NCI-H774 (cell line): ENCODE measurements around the gene FAM169A.
A peak's percentile ranks its signal among the peaks of the same experiment; 100 is the strongest.
"Not testable (repeated sequence)": the region's sequence is repeated elsewhere in the genome, so short reads cannot be mapped to it uniquely, and the experiment has no call there.

Experiments used
- DNase-seq: peaks from one replicate; lab custom pipeline; 2025; lab: John Stamatoyannopoulos, UW

The FAM169A gene

GRCh38 chr5:74801197-74801596 is 65.0 kb downstream of the FAM169A start:
- no peak for DNase-seq

- DNase-seq, result no peak
These were observed 66.9 kb downstream of the FAM169A start for GRCh38 chr5:74798977-74799911.

- not testable (repeated sequence) for DNase-seq
These were observed 74.5 kb downstream of the FAM169A start for GRCh38 chr5:74791669-74792068.

- DNase-seq, result no peak
These were observed 78.8 kb downstream of the FAM169A start for GRCh38 chr5:74787424-74787823.

- no peak for DNase-seq
These were observed 79.3 kb downstream of the FAM169A start for GRCh38 chr5:74786851-74787250.

GRCh38 chr5:74778609-74779008 is 87.6 kb downstream of the FAM169A start:
- DNase-seq, result no peak

- no peak for DNase-seq
These were observed 93.8 kb downstream of the FAM169A start for GRCh38 chr5:74772359-74772758.

GRCh38 chr5:74767579-74767913 is 98.6 kb downstream of the FAM169A start:
- no peak for DNase-seq

GRCh38 chr5:74766849-74767578 is 99.2 kb downstream of the FAM169A start, which contains the start of the genes GFM2 and NSA2:
Gene GFM2, minus strand, starts transcription at chr5:74767117. Its CDS starts 3,375 bp downstream, at chr5:74763742.
Gene NSA2, plus strand, starts transcription at chr5:74767249. Its CDS starts 112 bp downstream, at chr5:74767361.
- DNase-seq, result peak; percentile 92

- no peak for DNase-seq
These were observed 99.8 kb downstream of the FAM169A start for GRCh38 chr5:74766418-74766848.

GRCh38 chr5:74765929-74766328 is 100.3 kb downstream of the FAM169A start:
- no peak for DNase-seq

- DNase-seq, result peak; percentile 71
These were observed 101.0 kb downstream of the FAM169A start for GRCh38 chr5:74765201-74765600.

GRCh38 chr5:74763504-74763903 is 102.7 kb downstream of the FAM169A start:
- DNase-seq, result no peak

GRCh38 chr5:74762599-74762998 is 103.6 kb downstream of the FAM169A start:
- DNase-seq, result no peak

- no peak for DNase-seq
These were observed 104.9 kb downstream of the FAM169A start for GRCh38 chr5:74761241-74761640.

- not testable (repeated sequence) for DNase-seq
These were observed 117.4 kb downstream of the FAM169A start for GRCh38 chr5:74748742-74749141.

GRCh38 chr5:74738406-74738805 is 127.8 kb downstream of the FAM169A start:
- no peak for DNase-seq

- no peak for DNase-seq
These were observed 129.4 kb downstream of the FAM169A start for GRCh38 chr5:74736759-74737158.
